HS-27A (cell line): ENCODE measurements around the gene UBE2V1.
"Not testable (repeated sequence)": the region's sequence is repeated elsewhere in the genome, so short reads cannot be mapped to it uniquely, and the experiment has no call there.

Experiments
- DNase-seq: peaks from one replicate; pipeline ENCODE4 v3.0.0-alpha.2; 2012; ENCODE audit warnings: low read depth, missing footprints

The UBE2V1 gene

GRCh38 chr20:50112512-50113419 is at the start of gene UBE2V1:
UBE2V1 (minus strand) TSS chr20:50113150; CDS start chr20:50113128, 22 bp downstream.
- peak; percentile 60 for DNase-seq

DNA sequence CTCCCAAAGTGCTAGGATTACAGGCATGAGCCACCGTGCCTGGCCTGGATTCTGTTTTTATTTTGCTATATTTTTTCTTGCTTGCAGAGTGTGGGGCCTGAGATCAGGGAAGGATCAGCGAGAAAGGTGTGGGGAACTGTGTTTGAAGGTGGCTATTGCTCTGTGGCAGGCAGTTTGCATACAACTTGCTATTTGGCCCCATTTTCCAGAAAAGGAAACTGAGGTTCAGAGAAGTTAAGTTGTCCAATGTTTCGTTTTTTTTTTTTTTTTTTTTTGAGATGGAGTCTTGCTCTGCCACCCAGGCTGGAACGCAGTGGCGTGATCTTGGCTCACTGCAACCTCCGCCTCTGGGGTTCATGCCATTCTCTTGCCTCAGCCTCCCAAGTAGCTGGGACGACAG is 48.5 kb upstream of the UBE2V1 start:
- DNase-seq: not testable (repeated sequence)

- peak; percentile 76 for DNase-seq
These were observed 40.8 kb upstream of the UBE2V1 start, which contains the start of gene PEDS1 for GRCh38 chr20:50153500-50154377. PEDS1 (minus strand) TSS chr20:50153723; CDS start chr20:50153637, 86 bp downstream.

GRCh38 chr20:50153153-50153499 is 40.2 kb upstream of the UBE2V1 start:
- DNase-seq: no peak

DNA sequence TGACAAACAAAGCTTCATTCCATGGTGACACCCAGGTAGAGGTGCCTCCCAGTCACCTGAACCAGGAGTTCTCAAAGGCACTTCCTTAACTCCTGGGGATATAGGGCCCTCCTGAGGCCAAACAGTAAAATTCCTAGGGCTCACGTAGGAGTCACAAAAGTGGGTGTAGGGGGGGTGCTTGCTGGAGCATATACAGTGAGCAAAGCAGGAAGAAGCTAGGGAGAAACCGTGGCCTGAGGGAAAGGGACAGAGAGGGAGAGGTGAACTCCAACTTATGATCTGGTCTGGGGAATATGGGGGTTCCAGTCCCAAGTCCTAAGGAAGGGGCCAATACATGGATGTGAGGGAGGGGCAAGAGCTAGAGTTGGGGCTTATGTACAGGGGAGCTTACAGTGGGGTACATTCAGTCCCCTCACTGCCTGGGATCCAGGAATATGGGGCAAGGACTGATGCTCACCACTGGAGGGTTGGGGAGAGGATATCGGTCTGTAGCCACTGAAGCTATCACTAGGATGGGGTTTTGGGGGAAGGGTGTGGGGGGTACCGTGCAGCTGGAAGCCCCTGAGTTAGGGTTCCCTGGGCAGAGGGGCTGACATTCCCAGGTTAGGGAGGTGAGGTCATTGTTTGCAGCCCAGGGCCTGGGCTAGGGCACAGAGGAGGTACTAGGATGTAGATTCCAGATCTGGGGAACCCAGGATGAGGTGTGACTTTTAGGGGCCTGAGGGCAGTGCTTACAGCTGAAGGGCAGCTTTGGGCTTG is 39.6 kb upstream of the UBE2V1 start:
- no peak for DNase-seq

GRCh38 chr20:50151034-50151743 is 38.2 kb upstream of the UBE2V1 start:
- no peak for DNase-seq

DNA sequence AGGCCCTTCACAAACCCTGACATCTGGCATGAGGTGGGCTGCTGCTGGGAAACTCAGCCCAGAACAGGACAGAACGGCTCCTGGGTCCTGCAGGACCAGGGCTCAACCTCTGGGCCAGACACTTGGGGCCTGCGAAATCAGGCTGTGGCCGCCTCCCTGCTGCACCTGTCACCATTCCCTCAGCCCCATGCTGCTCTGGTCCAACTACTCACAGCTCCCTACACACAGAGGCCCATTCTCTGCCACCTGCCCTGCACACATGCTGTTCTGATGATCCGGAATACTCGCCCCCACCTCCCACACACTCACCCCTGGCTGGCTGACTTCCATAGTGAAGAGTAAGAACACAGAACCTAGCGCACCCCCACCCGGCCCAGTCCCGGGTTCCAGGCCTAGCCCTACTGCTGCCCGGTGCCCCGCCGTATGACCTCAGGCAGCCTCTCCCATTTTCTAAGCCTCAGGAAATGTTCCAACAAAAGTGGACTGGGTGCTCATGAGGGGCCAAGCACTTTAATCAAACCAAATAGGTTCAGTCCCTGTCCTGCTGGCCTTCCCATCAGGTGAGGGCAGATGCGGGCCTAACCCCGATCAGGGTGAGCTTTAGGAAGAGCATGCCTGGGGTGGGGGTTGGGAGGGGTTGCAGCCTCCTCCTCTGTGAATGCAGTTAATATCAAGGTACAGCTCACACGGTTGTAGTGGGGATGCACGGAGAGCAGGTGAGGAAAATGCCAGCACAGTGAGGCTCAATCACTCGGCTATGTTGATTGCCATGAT is 36.7 kb upstream of the UBE2V1 start:
- DNase-seq: no peak

DNA sequence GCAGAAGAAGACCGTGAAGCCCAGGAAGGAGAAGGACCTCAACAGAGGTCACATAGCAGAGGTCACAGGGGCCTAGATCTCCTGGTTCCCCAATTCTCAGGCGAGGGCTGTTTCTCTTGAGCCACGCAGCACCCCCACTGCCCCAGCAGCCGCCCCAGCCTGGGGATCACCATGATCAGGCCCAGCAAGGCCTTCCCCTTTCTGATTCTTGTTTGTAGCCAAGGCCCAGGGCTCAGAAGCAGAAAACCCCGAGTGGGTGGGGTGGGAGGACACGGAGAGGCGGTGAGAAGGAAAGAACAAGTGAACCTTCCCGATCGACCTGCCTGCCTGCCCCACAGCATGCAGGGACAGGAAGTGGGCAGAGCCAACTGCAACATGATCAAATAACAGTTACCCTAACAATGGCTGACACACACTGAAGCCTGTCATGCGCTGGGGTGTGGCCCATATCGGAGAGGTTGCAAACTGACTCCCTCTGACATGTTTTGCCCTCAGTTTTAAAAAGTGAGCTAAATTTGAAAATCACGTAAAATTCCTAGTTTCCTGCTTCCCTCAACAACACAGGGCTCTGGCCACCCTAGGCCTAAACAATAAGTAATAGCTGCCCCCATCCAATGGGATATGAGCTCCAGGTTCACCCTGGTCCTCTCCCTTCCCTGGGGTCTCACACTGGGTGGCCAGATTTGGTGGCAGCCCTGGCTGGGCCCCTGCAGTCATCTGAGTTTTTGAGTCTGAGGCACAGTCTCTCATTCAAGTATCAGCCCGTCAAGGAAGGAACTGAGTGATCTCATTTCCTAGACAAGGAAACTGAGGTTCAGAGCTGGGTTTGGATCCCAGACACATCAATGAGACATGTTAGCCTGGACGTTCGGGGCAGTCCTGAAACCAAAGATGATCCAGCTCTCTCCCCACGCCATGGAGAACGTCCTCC is 34.0 kb upstream of the UBE2V1 start:
- DNase-seq: no peak

- no peak for DNase-seq
These were observed 33.3 kb upstream of the UBE2V1 start for GRCh38 chr20:50146214-50146613.

GRCh38 chr20:50145566-50145965 is 32.6 kb upstream of the UBE2V1 start:
- DNase-seq: no peak

DNA sequence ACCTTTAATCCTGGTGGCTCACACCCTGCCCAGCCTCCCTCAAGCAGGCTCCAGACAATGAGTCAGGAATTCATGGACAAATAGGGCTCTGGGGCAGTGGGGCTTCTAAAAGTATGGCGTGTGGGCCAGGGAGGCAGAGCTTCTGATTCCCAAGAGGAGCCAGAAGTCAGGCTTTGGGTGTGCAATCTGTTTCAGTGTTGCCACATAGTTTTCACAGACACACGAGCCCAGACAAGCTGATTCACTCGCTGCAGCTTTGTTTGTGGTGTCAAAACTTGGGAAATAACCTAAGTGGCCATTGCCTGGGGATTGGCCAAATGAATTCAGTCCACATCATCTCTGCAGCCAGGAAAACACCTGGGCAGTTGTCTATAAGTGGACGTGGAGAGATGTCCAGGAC is 31.4 kb upstream of the UBE2V1 start:
- DNase-seq: no peak

- DNase-seq: no peak
These were observed 29.9 kb upstream of the UBE2V1 start for GRCh38 chr20:50142812-50143211.

DNA sequence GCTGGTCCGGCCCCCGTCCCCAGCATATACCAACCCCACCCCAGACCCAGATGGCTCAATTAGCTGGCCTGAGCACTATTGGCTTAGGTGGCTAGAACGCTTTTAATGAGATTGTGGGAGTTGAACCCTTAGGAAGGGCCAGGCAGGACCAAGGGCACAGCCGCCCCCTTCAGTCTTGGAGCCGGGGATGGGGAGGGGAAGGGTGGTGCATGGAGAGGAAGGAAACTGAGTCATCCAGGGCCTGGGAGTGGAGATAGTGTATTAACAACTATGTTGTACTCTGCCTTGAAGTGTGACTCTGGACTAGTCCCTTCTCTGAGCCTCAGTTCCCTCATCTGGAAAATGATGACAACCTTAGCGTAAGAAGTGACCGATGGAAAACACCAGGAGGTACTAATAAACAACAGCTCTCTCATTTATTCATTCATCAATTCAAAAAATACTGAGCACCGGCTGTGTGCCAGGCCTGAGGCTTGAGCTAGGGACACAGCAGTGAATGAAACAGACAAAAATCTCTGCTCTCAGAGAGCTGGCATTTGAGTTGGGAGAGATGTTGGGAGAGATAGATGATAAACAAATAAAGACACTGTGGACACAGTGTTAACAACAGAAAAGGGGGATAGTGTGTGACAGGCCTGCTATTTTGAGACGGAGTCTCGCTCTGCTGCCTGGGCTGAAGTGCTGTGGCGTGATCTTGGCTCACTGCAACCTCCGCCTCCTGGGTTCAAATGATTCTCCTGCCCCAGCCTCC is 29.0 kb upstream of the UBE2V1 start:
- DNase-seq: no peak

- no peak for DNase-seq
These were observed 28.2 kb upstream of the UBE2V1 start for GRCh38 chr20:50141018-50141675.

DNA sequence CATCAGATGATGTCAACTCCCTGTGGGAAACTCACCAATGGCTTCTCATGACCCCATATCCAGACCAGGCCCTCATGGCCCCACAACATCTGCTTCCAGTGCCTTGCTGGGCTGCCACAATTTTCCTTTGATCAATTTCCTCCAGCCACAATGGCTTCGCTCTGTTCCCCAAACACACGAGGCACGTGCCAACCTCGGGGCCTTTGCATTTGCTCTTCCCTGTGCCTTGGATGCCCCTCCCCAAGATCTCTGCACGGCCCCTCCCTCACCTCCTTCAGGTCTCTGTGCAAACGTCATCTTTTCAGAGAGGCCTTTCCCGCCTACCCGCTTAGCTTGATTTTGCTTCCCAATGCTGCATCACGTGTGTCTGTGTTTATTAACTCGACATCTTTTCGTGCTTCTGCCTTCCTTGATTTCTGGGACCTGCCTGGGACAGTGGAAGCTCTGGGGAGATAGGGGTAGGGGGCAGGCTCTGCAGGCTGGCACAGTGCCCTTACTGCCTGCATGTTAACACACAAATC is 27.4 kb upstream of the UBE2V1 start:
- DNase-seq: no peak

DNA sequence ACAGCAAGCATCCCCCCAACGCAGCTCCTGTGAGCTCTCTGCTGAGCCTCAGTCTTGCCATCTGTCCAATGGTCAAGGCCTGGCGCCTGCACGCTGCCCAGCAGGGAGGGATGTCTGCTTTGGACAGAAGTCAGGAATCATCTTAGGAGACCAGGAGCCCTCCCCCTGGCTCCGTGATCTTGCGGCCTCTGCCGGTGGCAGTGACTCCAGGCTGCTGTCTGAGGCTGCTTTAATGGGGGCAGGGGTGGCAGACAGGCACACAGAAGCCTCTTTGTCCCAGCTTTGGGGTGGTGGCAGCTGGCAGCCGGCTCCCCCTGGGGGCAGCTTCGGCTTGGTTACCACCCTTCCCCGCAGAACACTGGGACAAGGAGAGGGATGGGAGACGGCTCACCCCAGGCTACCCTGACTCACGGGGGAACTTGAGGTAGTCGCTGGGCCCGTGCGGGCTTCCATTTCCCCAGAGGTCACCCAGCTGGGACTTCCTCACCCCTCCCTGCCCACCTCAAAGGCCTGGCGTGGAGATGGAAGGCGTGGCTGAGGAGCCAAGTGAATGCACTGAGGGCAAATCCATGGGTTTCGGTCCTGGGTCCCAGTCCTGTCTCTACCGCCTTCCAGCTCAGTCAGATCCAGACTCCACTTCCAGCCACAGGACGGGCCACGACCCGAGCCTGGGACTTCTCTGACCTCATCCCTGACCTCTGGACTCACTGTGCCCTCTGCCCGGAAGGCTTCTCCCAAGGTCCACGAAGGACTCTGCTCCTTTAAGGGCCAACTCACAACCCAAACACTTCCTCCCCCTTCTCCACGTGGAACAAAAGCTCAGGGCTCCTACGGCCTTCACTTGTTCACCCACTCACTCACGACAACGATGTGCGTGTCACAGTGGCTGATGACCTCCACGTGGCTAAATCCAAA is 25.8 kb upstream of the UBE2V1 start:
- no peak for DNase-seq

DNA sequence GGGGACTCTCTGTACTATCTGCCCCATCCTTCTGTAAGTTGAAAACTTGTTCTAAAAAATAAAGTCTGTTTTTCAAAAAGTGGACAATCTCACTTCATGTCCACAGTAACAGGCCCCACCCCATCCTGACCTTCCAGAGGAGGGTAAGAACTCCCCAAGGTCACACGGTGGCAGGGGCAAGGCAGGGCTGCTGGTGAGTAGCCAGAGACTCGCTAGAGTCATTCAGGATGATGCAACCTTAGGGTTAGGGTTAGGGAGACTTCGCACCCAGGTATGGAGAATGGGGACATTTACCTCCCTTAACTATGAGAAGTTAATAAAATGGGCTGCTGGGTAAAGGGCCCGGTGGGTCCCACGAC is 25.1 kb upstream of the UBE2V1 start:
- no peak for DNase-seq
